HepG2 (cell line): ENCODE results near the gene UBP1. TPM values are rescaled to one million over a fixed set of nuclear protein-coding genes. Genes with fewer than 3 reads are reported as not detected.

Source experiments
- AKAP8 ChIP-seq: sonication (generic); formaldehyde crosslinking; IDR thresholded peaks from 2 replicates; pipeline ENCODE4 v1.5.1; 2020; ENCODE audit warnings: mild to moderate bottlenecking, missing genetic modification reagents
- ARID4A ChIP-seq: sonication (generic); formaldehyde crosslinking; IDR thresholded peaks from 2 replicates; pipeline ENCODE4 v1.5.0; 2020; ENCODE audit warnings: mild to moderate bottlenecking, missing genetic modification reagents, borderline replicate concordance
- ASH2L ChIP-seq: fragments of 300-600, 200-600 bp; sonication (generic); IDR thresholded peaks from 2 replicates; pipeline ENCODE4 v1.7.0; 2017; ENCODE audit warnings: low read depth, mild to moderate bottlenecking, moderate library complexity, mixed read lengths, low read length; ENCODE audit not compliant: insufficient read length
- ATAD3A ChIP-seq: sonication (generic); formaldehyde crosslinking; IDR thresholded peaks from 2 replicates; pipeline ENCODE4 v1.4.0; 2020; ENCODE audit warnings: missing genetic modification reagents
- CSRNP2 ChIP-seq: sonication (generic); formaldehyde crosslinking; conservative IDR thresholded peaks from 2 replicates; pipeline ENCODE4 v1.8.0; 2022; ENCODE audit warnings: low read depth, missing genetic modification reagents
- KDM5B ChIP-seq: sonication (generic); formaldehyde crosslinking; IDR thresholded peaks from 2 replicates; pipeline ENCODE4 v1.4.0; 2020; ENCODE audit warnings: missing genetic modification reagents, mild to moderate bottlenecking, borderline replicate concordance
- MAF1 ChIP-seq: sonication (generic); formaldehyde crosslinking; IDR thresholded peaks from 2 replicates; pipeline ENCODE4 v1.5.0; 2020; ENCODE audit warnings: missing genetic modification reagents, borderline replicate concordance
- PBX2 ChIP-seq: IDR thresholded peaks from 2 replicates; pipeline ENCODE4 v1.6.1; 2016; ENCODE audit warnings: control low read depth
- PHB2 ChIP-seq: fragments of 450-650 bp; IDR thresholded peaks from 2 replicates; pipeline ENCODE4 v1.6.1; 2018; ENCODE audit not compliant: partially characterized antibody
- PRPF4 ChIP-seq: fragments of 200-400 bp; formaldehyde crosslinking; IDR thresholded peaks from 2 replicates; pipeline ENCODE4 v1.6.1; 2016; ENCODE audit warnings: low read length, low read depth; ENCODE audit not compliant: poor library complexity, severe bottlenecking
- TEF ChIP-seq: sonication (generic); formaldehyde crosslinking; IDR thresholded peaks from 2 replicates; pipeline ENCODE4 v1.5.0; 2020; ENCODE audit warnings: missing genetic modification reagents
- TFE3 ChIP-seq: IDR thresholded peaks from 2 replicates; pipeline ENCODE4 v1.6.1; 2016
- ZC3H13 ChIP-seq: sonication (generic); formaldehyde crosslinking; IDR thresholded peaks from 2 replicates; pipeline ENCODE4 v1.8.1; 2023; ENCODE audit warnings: mild to moderate bottlenecking, missing genetic modification reagents, moderate library complexity
- ZNF317 ChIP-seq: sonication (generic); formaldehyde crosslinking; IDR thresholded peaks from 2 replicates; pipeline ENCODE4 v1.5.0; 2020; ENCODE audit warnings: mild to moderate bottlenecking, missing genetic modification reagents
- ZNF513 ChIP-seq: sonication (generic); formaldehyde crosslinking; conservative IDR thresholded peaks from 2 replicates; pipeline ENCODE4 v1.5.0; 2020; ENCODE audit warnings: missing genetic modification reagents
- ZNF549 ChIP-seq: sonication (generic); formaldehyde crosslinking; IDR thresholded peaks from 2 replicates; pipeline ENCODE4 v1.5.0; 2020; ENCODE audit warnings: missing genetic modification reagents
- ZNF703 ChIP-seq: sonication (generic); formaldehyde crosslinking; IDR thresholded peaks from 2 replicates; pipeline ENCODE4 v1.5.1; 2020; ENCODE audit warnings: missing genetic modification reagents, mild to moderate bottlenecking, moderate library complexity, borderline replicate concordance
- polyA plus RNA-seq, 8 experiments: library from polyadenylated mRNA; depleted of rRNA in 3 of 8; stranded (reverse) in 7 of 8; unstranded in 1 of 8; fragments of >200 nt; fragmentation: Illumina TruSeq in 4 of 8; extraction: Trizol in 4 of 8; gene quantifications; 2 replicates each; pipeline versions ENCODE4 v1.2.1 to v1.2.3, GENCODE V29; 2011 to 2016; ENCODE audit warnings: low read depth in 4 of 8, missing spikeins in 1 of 8, mixed read lengths in 1 of 8; ENCODE audit not compliant: insufficient read depth in 1 of 8
- total RNA-seq, 5 experiments: library from RNA; depleted of rRNA; stranded (reverse); fragments of >200 nt; fragmentation: Illumina TruSeq; extraction: Trizol; gene quantifications; 2 replicates each; pipeline ENCODE4 v1.2.3, GENCODE V29; 2016; ENCODE audit warnings: low read depth in 1 of 5

Gene UBP1
- total and polyA plus RNA-seq, 2 of the 13 experiments (the other 11 are each of a cell fraction or from before 2014, with no cell fraction given) = 48.3 to 79.9 TPM

GRCh38 chr3:33439546-33440327, 468 bp downstream of the UBP1 start (continued):
- TF ChIP-seq PBX2 (CRISPR knock-in tag) = no peak
- 0 out of 2 replicates have a peak, but pooled peaks have one; percentile 44 for TF ChIP-seq TFE3 (CRISPR knock-in tag)
- peak; percentile 47 for TF ChIP-seq ZC3H13
- no peak for TF ChIP-seq PHB2
- TF ChIP-seq ZNF549 (CRISPR knock-in tag) = no peak
- no peak for TF ChIP-seq ZNF703 (CRISPR knock-in tag)
- TF ChIP-seq MAF1 (CRISPR knock-in tag) = no peak
- no peak for TF ChIP-seq CSRNP2
- TF ChIP-seq ATAD3A (CRISPR knock-in tag) = no peak
- no peak for TF ChIP-seq PRPF4
- TF ChIP-seq KDM5B (CRISPR knock-in tag) = peak; percentile 74; the same call in 1 of the 2 replicates
- no peak for TF ChIP-seq ASH2L
- peak; percentile 31; the same call in 1 of the 2 replicates for TF ChIP-seq AKAP8 (CRISPR knock-in tag)
- peak; percentile 9; the same call in 1 of the 2 replicates for TF ChIP-seq ZNF317 (CRISPR knock-in tag)
- no peak for TF ChIP-seq ZNF513 (CRISPR knock-in tag)
- TF ChIP-seq ARID4A (CRISPR knock-in tag) = peak; percentile 69
- TF ChIP-seq TEF (CRISPR knock-in tag) = no peak
